Neuronal stem cell (in vitro differentiated cells): ENCODE measurements around the gene BTRC.
A peak's percentile ranks its signal among the peaks of the same experiment; 100 is the strongest.

Experiments used
- DNase-seq: peaks from one replicate; pipeline ENCODE4 v3.0.0-alpha.2; 2013; ENCODE audit warnings: low spot score
- H2AFZ ChIP-seq: one replicate; pipeline ENCODE4 v1.6.1; 2013; ENCODE audit warnings: mild to moderate bottlenecking, low read length, inconsistent platforms
- H2AK5ac ChIP-seq: 2 replicates; pipeline ENCODE4 v1.6.1; 2013; ENCODE audit warnings: low read depth, mild to moderate bottlenecking, inconsistent platforms, low read length, moderate library complexity, mixed read lengths
- H2BK120ac ChIP-seq: 2 replicates; pipeline ENCODE4 v1.6.1; 2013; ENCODE audit warnings: low read depth, mild to moderate bottlenecking, inconsistent platforms, low read length, moderate library complexity, mixed read lengths
- H2BK12ac ChIP-seq: one replicate; pipeline ENCODE4 v1.6.1; 2013; ENCODE audit warnings: low read length, inconsistent platforms
- H2BK15ac ChIP-seq: 2 replicates; pipeline ENCODE4 v1.6.1; 2013; ENCODE audit warnings: mild to moderate bottlenecking, low read length, inconsistent platforms, mixed read lengths
- H2BK5ac ChIP-seq: one replicate; pipeline ENCODE4 v1.6.1; 2013; ENCODE audit warnings: inconsistent platforms, mild to moderate bottlenecking, low read length, moderate library complexity
- H3K14ac ChIP-seq: one replicate; pipeline ENCODE4 v1.6.1; 2013; ENCODE audit warnings: low read length, inconsistent platforms
- H3K18ac ChIP-seq: 2 replicates; pipeline ENCODE4 v1.6.1; 2013; ENCODE audit warnings: low read length, inconsistent platforms
- H3K23ac ChIP-seq: 2 replicates; pipeline ENCODE4 v1.6.1; 2013; ENCODE audit warnings: low read depth, mild to moderate bottlenecking, mixed read lengths, low read length, inconsistent platforms; ENCODE audit not compliant: poor library complexity
- H3K27ac ChIP-seq: replicated peaks from 3 replicates; pipeline ENCODE4 v1.5.1; 2013; ENCODE audit warnings: low read length, inconsistent platforms
- H3K27me3 ChIP-seq, 3 experiments: 2 replicates each; pipeline ENCODE4 v1.6.1; 2013; ENCODE audit warnings: low read length in 3 of 3, mild to moderate bottlenecking in 2 of 3, inconsistent platforms in 1 of 3, low read depth in 1 of 3, mixed read lengths in 1 of 3, moderate library complexity in 1 of 3; ENCODE audit not compliant: control insufficient read depth in 3 of 3, insufficient read depth in 3 of 3
- H3K36me3 ChIP-seq, 2 donors: replicated peaks in 1 of 2; 2 replicates each; pipeline ENCODE4 v1.6.1; 2013; ENCODE audit warnings: low read length in 2 of 2; ENCODE audit not compliant: control insufficient read depth in 2 of 2, insufficient read depth in 2 of 2
- H3K4ac ChIP-seq: 2 replicates; pipeline ENCODE4 v1.6.1; 2013; ENCODE audit warnings: inconsistent platforms, mild to moderate bottlenecking, low read length, moderate library complexity
- H3K4me1 ChIP-seq, 2 donors: 1 replicate in 1 of 2; 2 replicates in 1 of 2; pipeline ENCODE4 v1.6.1; 2013; ENCODE audit warnings: low read length in 2 of 2, low read depth in 1 of 2; ENCODE audit not compliant: control insufficient read depth in 2 of 2, insufficient read depth in 1 of 2
- H3K4me2 ChIP-seq: one replicate; pipeline ENCODE4 v1.6.1; 2013; ENCODE audit warnings: mild to moderate bottlenecking, low read length, inconsistent platforms; ENCODE audit not compliant: insufficient read depth, poor library complexity, severe bottlenecking
- H3K4me3 ChIP-seq, 2 donors: 2 replicates each; pipeline ENCODE4 v1.5.1; 2013; ENCODE audit warnings: low read length in 2 of 2, mild to moderate bottlenecking in 2 of 2, inconsistent platforms in 1 of 2, moderate library complexity in 1 of 2
- H3K79me1 ChIP-seq: one replicate; pipeline ENCODE4 v1.6.1; 2013; ENCODE audit warnings: low read depth, mild to moderate bottlenecking, inconsistent platforms, low read length, moderate library complexity
- H3K9ac ChIP-seq: one replicate; pipeline ENCODE4 v1.6.1; 2013; ENCODE audit warnings: mild to moderate bottlenecking, low read depth, low read length, inconsistent platforms; ENCODE audit not compliant: poor library complexity
- H3K9me3 ChIP-seq, 2 donors: replicated peaks in 1 of 2; 2 replicates each; pipeline versions ENCODE3 to v1.6.1; 2013; ENCODE audit warnings: low read length in 2 of 2, mild to moderate bottlenecking in 2 of 2, inconsistent platforms in 1 of 2, low read depth in 1 of 2, mixed read lengths in 1 of 2, moderate library complexity in 1 of 2; ENCODE audit not compliant: control insufficient read depth in 2 of 2, insufficient read depth in 1 of 2
- H4K8ac ChIP-seq: one replicate; pipeline ENCODE4 v1.6.1; 2013; ENCODE audit warnings: low read depth, mild to moderate bottlenecking, inconsistent platforms, low read length, moderate library complexity
- H4K91ac ChIP-seq: one replicate; pipeline ENCODE4 v1.6.1; 2013; ENCODE audit warnings: low read length, low read depth, mild to moderate bottlenecking, inconsistent platforms; ENCODE audit not compliant: poor library complexity
- WGBS, 2 donors: extraction: QIAGEN DNeasy Blood & Tissue Kit; methylation state at CpG; one replicate each; pipeline ENCODE4 v1.1.7; 2013; ENCODE audit warnings: missing lambda C conversion rate in 2 of 2, mixed read lengths in 1 of 2; ENCODE audit not compliant: insufficient read length in 2 of 2, insufficient replicate concordance in 1 of 2; ENCODE audit errors: extremely low coverage in 2 of 2; 5-methylcytosine and 5-hydroxymethylcytosine counted together

The BTRC gene

GRCh38 chr10:101485207-101485606 is 131.2 kb downstream of the BTRC start:
- no CpG with 5 or more reads among the region's 5 CpGs for WGBS, 2 donors
- H4K8ac ChIP-seq, result no peak overlapping the region
- H3K27me3 ChIP-seq, result no peaks in the 10 kb centered on the region
- H3K4me1 ChIP-seq, result peaks cover 10 to 13% of the 10 kb centered on the region in 2 donors
- no peak overlapping the region for H3K27ac ChIP-seq
- H3K4ac ChIP-seq, result no peak overlapping the region
- H2AK5ac ChIP-seq, result no peak overlapping the region
- no peak overlapping the region for H2BK5ac ChIP-seq
- no peak for DNase-seq
- no peak overlapping the region for H2BK15ac ChIP-seq
- H3K18ac ChIP-seq, result no peak overlapping the region
- H3K23ac ChIP-seq, result no peak overlapping the region
- no peak overlapping the region for H3K14ac ChIP-seq
- no peak overlapping the region for H3K4me2 ChIP-seq
- no peak overlapping the region for H4K91ac ChIP-seq
- no peaks in the 10 kb centered on the region for H3K36me3 ChIP-seq
- no peak overlapping the region for H2AFZ ChIP-seq
- no peak overlapping the region for H2BK12ac ChIP-seq
- H3K79me1 ChIP-seq, result no peaks in the 10 kb centered on the region
- no peak overlapping the region for H2BK120ac ChIP-seq
- no peak overlapping the region for H3K9ac ChIP-seq
- peaks cover 0 to 3% of the 10 kb centered on the region in 2 donors for H3K9me3 ChIP-seq
- H3K4me3 ChIP-seq, result no peak overlapping the region

- Histone ChIP-seq H3K79me1 (no peaks in the 10 kb centered on the region), H3K27ac (no peak overlapping the region), H3K27me3 (no peaks in the 10 kb centered on the region), H2BK12ac (no peak overlapping the region), H3K36me3 (no peaks in the 10 kb centered on the region), H3K4ac (no peak overlapping the region), H2BK15ac (no peak overlapping the region), H2BK120ac (no peak overlapping the region), H2AK5ac (no peak overlapping the region), H2AFZ (peak overlapping the region; percentile 83), H3K4me1 (peaks cover 10 to 13% of the 10 kb centered on the region in 2 donors), H3K9ac (no peak overlapping the region), H3K18ac (no peak overlapping the region), H3K4me3 (peak overlapping the region in 1 of 2 donors; percentile 43), H3K4me2 (peak overlapping the region; percentile 20), H3K14ac (no peak overlapping the region), H4K91ac (no peak overlapping the region), H3K23ac (no peak overlapping the region), H3K9me3 (no peaks in the 10 kb centered on the region), H4K8ac (no peak overlapping the region), H2BK5ac (no peak overlapping the region)
- DNase-seq, result peak; percentile 30
- WGBS, 2 donors, result no CpG with 5 or more reads among the region's 23 CpGs
These were observed 132.0 kb downstream of the BTRC start for GRCh38 chr10:101485681-101486554.

- H3K27me3 ChIP-seq, result no peaks in the 10 kb centered on the region
- peaks cover 10 to 13% of the 10 kb centered on the region in 2 donors for H3K4me1 ChIP-seq
- H3K18ac ChIP-seq, result no peak overlapping the region
- no peak overlapping the region for H3K14ac ChIP-seq
- H3K4me3 ChIP-seq, result no peak overlapping the region
- WGBS, 2 donors, result no CpG with 5 or more reads among the region's 3 CpGs
- no peaks in the 10 kb centered on the region for H3K9me3 ChIP-seq
- no peaks in the 10 kb centered on the region for H3K79me1 ChIP-seq
- H2BK15ac ChIP-seq, result no peak overlapping the region
- H2AK5ac ChIP-seq, result no peak overlapping the region
- no peak overlapping the region for H2BK12ac ChIP-seq
- no peak overlapping the region for H3K4me2 ChIP-seq
- no peak overlapping the region for H3K27ac ChIP-seq
- no peak overlapping the region for H2BK120ac ChIP-seq
- H2BK5ac ChIP-seq, result no peak overlapping the region
- no peak for DNase-seq
- no peak overlapping the region for H2AFZ ChIP-seq
- no peak overlapping the region for H3K4ac ChIP-seq
- H3K9ac ChIP-seq, result no peak overlapping the region
- H3K36me3 ChIP-seq, result no peaks in the 10 kb centered on the region
- no peak overlapping the region for H4K8ac ChIP-seq
- no peak overlapping the region for H3K23ac ChIP-seq
- H4K91ac ChIP-seq, result no peak overlapping the region
These were observed 133.4 kb downstream of the BTRC start for GRCh38 chr10:101487399-101487798.

- H2BK12ac ChIP-seq, result no peak overlapping the region
- H3K4me2 ChIP-seq, result no peak overlapping the region
- no peak overlapping the region for H3K14ac ChIP-seq
- no peak overlapping the region for H2BK5ac ChIP-seq
- no peak overlapping the region for H2AFZ ChIP-seq
- no peaks in the 10 kb centered on the region for H3K36me3 ChIP-seq
- H4K91ac ChIP-seq, result no peak overlapping the region
- no CpG with 5 or more reads among the region's 3 CpGs for WGBS, 2 donors
- H2AK5ac ChIP-seq, result no peak overlapping the region
- H2BK15ac ChIP-seq, result no peak overlapping the region
- no peak overlapping the region for H3K9ac ChIP-seq
- peaks cover 10 to 16% of the 10 kb centered on the region in 2 donors for H3K4me1 ChIP-seq
- H4K8ac ChIP-seq, result no peak overlapping the region
- no peak overlapping the region for H3K4me3 ChIP-seq
- H3K27ac ChIP-seq, result no peak overlapping the region
- no peaks in the 10 kb centered on the region for H3K79me1 ChIP-seq
- H3K23ac ChIP-seq, result no peak overlapping the region
- no peak for DNase-seq
- H3K4ac ChIP-seq, result no peak overlapping the region
- H3K9me3 ChIP-seq, result no peaks in the 10 kb centered on the region
- no peaks in the 10 kb centered on the region for H3K27me3 ChIP-seq
- H2BK120ac ChIP-seq, result no peak overlapping the region
- no peak overlapping the region for H3K18ac ChIP-seq
These were observed 135.4 kb downstream of the BTRC start for GRCh38 chr10:101489355-101489754.
